MM.1S (cell line): Measurements from ENCODE around the gene EEF1AKMT1.

Experiments
- DNase-seq: peaks from one replicate; pipeline ENCODE4 v3.0.0-alpha.2; 2015
- H2AFZ ChIP-seq: fragments of 300-600 bp; sonication (generic); 2 replicates; pipeline ENCODE4 v1.6.0; 2016; ENCODE audit warnings: antibody characterized with exemption, low read length
- H3F3A ChIP-seq: fragments of 300-600 bp; sonication (generic); 2 replicates; pipeline ENCODE4 v1.6.1; 2016; ENCODE audit warnings: mild to moderate bottlenecking, antibody characterized with exemption, low read length, moderate library complexity, mixed read lengths; ENCODE audit not compliant: insufficient read depth
- H3K27ac ChIP-seq: fragments of 300-600 bp; sonication (generic); 2 replicates; pipeline ENCODE4 v1.5.1; 2016; ENCODE audit warnings: mild to moderate bottlenecking, low read length
- H3K27me3 ChIP-seq: fragments of 300-600 bp; sonication (generic); replicated peaks from 2 replicates; pipeline ENCODE4 v1.6.0; 2016; ENCODE audit warnings: low read length; ENCODE audit not compliant: insufficient read depth
- H3K36me3 ChIP-seq: fragments of 300-600 bp; sonication (generic); replicated peaks from 2 replicates; pipeline ENCODE4 v1.6.1; 2016; ENCODE audit warnings: mild to moderate bottlenecking, low read length, mixed read lengths; ENCODE audit not compliant: insufficient read depth
- H3K4me1 ChIP-seq: fragments of 300-600 bp; sonication (generic); 2 replicates; pipeline ENCODE4 v1.6.1; 2016; ENCODE audit warnings: low read length, mixed read lengths
- H3K4me2 ChIP-seq: fragments of 300-600 bp; sonication (generic); 2 replicates; pipeline ENCODE4 v1.6.0; 2016; ENCODE audit warnings: low read depth, low read length
- H3K4me3 ChIP-seq: fragments of 300-600 bp; sonication (generic); 2 replicates; pipeline ENCODE4 v1.5.1; 2016; ENCODE audit warnings: low read length, mixed read lengths
- H3K79me2 ChIP-seq: fragments of 300-600 bp; sonication (generic); 2 replicates; pipeline ENCODE4 v1.6.1; 2016; ENCODE audit warnings: mixed run types, low read length, mixed read lengths
- H3K9ac ChIP-seq: fragments of 300-600 bp; sonication (generic); 2 replicates; pipeline ENCODE4 v1.6.1; 2016; ENCODE audit warnings: low read length, mixed read lengths
- H3K9me2 ChIP-seq: fragments of 300-600 bp; sonication (generic); replicated peaks from 2 replicates; pipeline ENCODE4 v1.6.1; 2016; ENCODE audit warnings: mild to moderate bottlenecking, low read length, mixed read lengths; ENCODE audit not compliant: insufficient read depth
- H3K9me3 ChIP-seq: fragments of 300-600 bp; sonication (generic); replicated peaks from 2 replicates; pipeline ENCODE4 v1.6.1; 2016; ENCODE audit warnings: mild to moderate bottlenecking, low read length, mixed read lengths; ENCODE audit not compliant: insufficient read depth
- H4K20me1 ChIP-seq: fragments of 300-600 bp; sonication (generic); 2 replicates; pipeline ENCODE4 v1.6.1; 2016; ENCODE audit warnings: mild to moderate bottlenecking, low read length, moderate library complexity, mixed read lengths; ENCODE audit not compliant: insufficient read depth
- CTCF ChIP-seq: fragments of 300-600 bp; sonication (generic); IDR thresholded peaks from 2 replicates; pipeline ENCODE4 v1.5.1; 2016; ENCODE audit warnings: antibody characterized with exemption, low read length, mixed read lengths
- EZH2 ChIP-seq: fragments of 300-600 bp; sonication (generic); optimal IDR thresholded peaks from 2 replicates; pipeline ENCODE3; 2017; ENCODE audit warnings: low read depth, mild to moderate bottlenecking, antibody characterized with exemption, low read length, mixed read lengths
- EZH2phosphoT487 ChIP-seq: fragments of 300-600 bp; sonication (generic); IDR thresholded peaks from 2 replicates; pipeline ENCODE4 v1.6.1; 2018; ENCODE audit warnings: antibody characterized with exemption, low read length

EEF1AKMT1 gene

GRCh38 chr13:20773194-20774080 lies at the start of gene EEF1AKMT1:
Gene EEF1AKMT1 (minus strand): TSS chr13:20773961. CDS start chr13:20757598, 16,363 bp downstream.
- DNase-seq = peak; percentile 81
- Histone ChIP-seq H3K4me1 (no peaks in the 10 kb centered on the region), H3K9me2 (no peaks in the 10 kb centered on the region), H3K9ac (peak within 1 kb of the TSS; percentile 86), H3K27me3 (no peaks in the 10 kb centered on the region), H3K4me3 (peak within 1 kb of the TSS; percentile 69), H3K27ac (peak within 1 kb of the TSS; percentile 79), H2AFZ (peak within 1 kb of the TSS; percentile 69), H3K9me3 (no peaks in the 10 kb centered on the region), H3F3A (peaks cover 6% of the 10 kb centered on the region; the same call in 1 of the 2 replicates), H3K36me3 (no peaks in the 10 kb centered on the region), H3K4me2 (peak within 1 kb of the TSS; percentile 66), H4K20me1 (no peaks in the 10 kb centered on the region), H3K79me2 (no peaks in the 10 kb centered on the region)
- no peak for TF ChIP-seq CTCF
- TF ChIP-seq EZH2phosphoT487 = no peak
- no peak for TF ChIP-seq EZH2

GRCh38 chr13:20823071-20823470 lies 49.3 kb upstream of the EEF1AKMT1 start:
- no peaks in the 10 kb centered on the region for H3K27me3 ChIP-seq
- H3K4me1 ChIP-seq = no peaks in the 10 kb centered on the region; the same call in 1 of the 2 replicates

GRCh38 chr13:20822406-20822805 lies 48.6 kb upstream of the EEF1AKMT1 start:
- Histone ChIP-seq H3K4me2 (no peak overlapping the region), H3K79me2 (no peaks in the 10 kb centered on the region), H3K36me3 (no peaks in the 10 kb centered on the region)

More at GRCh38 chr13:20823071-20823470, 49.3 kb upstream of the EEF1AKMT1 start:
- Histone ChIP-seq H3K79me2 (no peaks in the 10 kb centered on the region; the same call in 1 of the 2 replicates), H3F3A (no peaks in the 10 kb centered on the region), H3K9me2 (no peaks in the 10 kb centered on the region), H2AFZ (no peak overlapping the region), H3K27ac (no peak overlapping the region), H3K9me3 (no peaks in the 10 kb centered on the region), H4K20me1 (no peaks in the 10 kb centered on the region), H3K4me3 (no peak overlapping the region), H3K9ac (no peak overlapping the region), H3K36me3 (no peaks in the 10 kb centered on the region), H3K4me2 (no peak overlapping the region)
- no peak for TF ChIP-seq EZH2
- TF ChIP-seq CTCF = no peak
- no peak for TF ChIP-seq EZH2phosphoT487
- no peak for DNase-seq

More at GRCh38 chr13:20822406-20822805, 48.6 kb upstream of the EEF1AKMT1 start:
- DNase-seq = no peak
- no peaks in the 10 kb centered on the region for H4K20me1 ChIP-seq
- no peak overlapping the region for H3K27ac ChIP-seq
- no peak overlapping the region for H3K9ac ChIP-seq
- H3K9me3 ChIP-seq = no peaks in the 10 kb centered on the region
- H3K4me1 ChIP-seq = no peaks in the 10 kb centered on the region; the same call in 1 of the 2 replicates
- no peaks in the 10 kb centered on the region for H3F3A ChIP-seq
- H3K9me2 ChIP-seq = no peaks in the 10 kb centered on the region
- H3K4me3 ChIP-seq = no peak overlapping the region
- no peak overlapping the region for H2AFZ ChIP-seq
- H3K27me3 ChIP-seq = no peaks in the 10 kb centered on the region
- TF ChIP-seq EZH2 (no peak), EZH2phosphoT487 (no peak), CTCF (no peak)
